Effector memory CD8-positive, alpha-beta T cell (primary cell): Measurements from ENCODE around the gene UBE2I.

Source experiments
- ATAC-seq: fragments of 150-1000 bp; cut with Tn5 transposase; replicated peaks from 2 replicates; pipeline ENCODE4 v1.10.0; 2021; ENCODE audit warnings: mild to moderate bottlenecking, moderate library complexity
- DNase-seq, 3 experiments: peaks; one replicate each; pipeline ENCODE4 v3.0.0; 2021
- H3K27ac Mint-ChIP-seq, 2 donors: one replicate each; pipeline ENCODE4 v1.8.0; 2022; ENCODE audit warnings: mild to moderate bottlenecking in 2 of 2, mixed read lengths in 2 of 2, moderate library complexity in 2 of 2
- H3K27me3 Mint-ChIP-seq, 2 donors: one replicate each; pipeline ENCODE4 v1.8.0; 2022; ENCODE audit warnings: mixed read lengths in 2 of 2
- H3K36me3 Mint-ChIP-seq: one replicate; pipeline ENCODE4 v1.8.0; 2022; ENCODE audit warnings: mild to moderate bottlenecking, moderate library complexity, mixed read lengths; ENCODE audit not compliant: insufficient read depth
- H3K4me1 Mint-ChIP-seq, 2 donors: one replicate each; pipeline ENCODE4 v1.8.0; 2022; ENCODE audit warnings: low read depth in 2 of 2, mixed read lengths in 2 of 2
- H3K4me3 Mint-ChIP-seq, 2 donors: one replicate each; pipeline ENCODE4 v1.8.0; 2022; ENCODE audit warnings: mild to moderate bottlenecking in 2 of 2, mixed read lengths in 2 of 2, moderate library complexity in 2 of 2
- H3K9me3 Mint-ChIP-seq, 2 donors: one replicate each; pipeline ENCODE4 v1.8.0; 2022; ENCODE audit warnings: mixed read lengths in 2 of 2

Gene UBE2I

DNA sequence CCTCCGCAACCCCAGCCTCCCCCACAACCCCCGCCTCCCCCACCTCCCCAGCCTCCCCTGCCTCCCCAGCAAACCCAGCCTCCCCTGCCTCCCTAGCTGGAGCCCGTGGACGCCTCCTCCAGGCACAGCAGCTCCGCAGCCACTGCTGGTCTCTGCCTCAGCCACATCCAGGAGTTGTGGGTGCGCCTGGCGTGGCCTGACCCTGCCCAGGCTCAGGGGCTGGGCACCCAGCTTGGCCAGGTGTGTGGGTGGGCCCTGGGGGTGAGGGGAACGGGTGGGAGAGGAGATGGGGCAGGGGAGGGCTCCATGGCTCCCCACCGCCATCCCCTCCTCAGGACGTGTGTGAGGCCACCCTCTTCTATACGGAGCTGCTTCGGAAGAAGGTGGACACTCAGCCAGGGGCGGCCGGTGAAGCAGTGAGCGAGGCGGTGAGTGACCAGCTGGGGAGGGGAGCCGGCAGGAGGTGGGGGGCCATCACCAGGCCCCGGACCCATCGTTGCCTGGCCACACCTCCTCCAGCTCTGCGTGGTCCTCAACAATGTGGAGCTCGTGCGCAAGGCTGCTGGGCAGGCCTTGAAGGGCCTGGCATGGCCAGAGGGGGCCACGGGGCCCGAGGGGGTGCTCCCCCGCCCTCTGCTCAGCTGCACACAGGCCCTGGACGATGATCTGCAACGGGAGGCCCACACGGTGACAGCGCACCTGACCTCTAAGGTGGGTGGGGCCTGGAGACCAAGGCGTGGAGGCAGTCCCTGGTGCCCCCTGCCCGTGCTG is 36.4 kb downstream of the UBE2I start:
- ATAC-seq = no peak
- Mint-ChIP-seq H3K36me3 (peaks cover 29% of the 10 kb centered on the region), H3K27me3 (no peaks in the 10 kb centered on the region), H3K4me3 (no peak overlapping the region), H3K9me3 (no peaks in the 10 kb centered on the region), H3K27ac (no peak overlapping the region), H3K4me1 (peaks cover 22 to 23% of the 10 kb centered on the region in 2 donors)
- DNase-seq = no peak

DNA sequence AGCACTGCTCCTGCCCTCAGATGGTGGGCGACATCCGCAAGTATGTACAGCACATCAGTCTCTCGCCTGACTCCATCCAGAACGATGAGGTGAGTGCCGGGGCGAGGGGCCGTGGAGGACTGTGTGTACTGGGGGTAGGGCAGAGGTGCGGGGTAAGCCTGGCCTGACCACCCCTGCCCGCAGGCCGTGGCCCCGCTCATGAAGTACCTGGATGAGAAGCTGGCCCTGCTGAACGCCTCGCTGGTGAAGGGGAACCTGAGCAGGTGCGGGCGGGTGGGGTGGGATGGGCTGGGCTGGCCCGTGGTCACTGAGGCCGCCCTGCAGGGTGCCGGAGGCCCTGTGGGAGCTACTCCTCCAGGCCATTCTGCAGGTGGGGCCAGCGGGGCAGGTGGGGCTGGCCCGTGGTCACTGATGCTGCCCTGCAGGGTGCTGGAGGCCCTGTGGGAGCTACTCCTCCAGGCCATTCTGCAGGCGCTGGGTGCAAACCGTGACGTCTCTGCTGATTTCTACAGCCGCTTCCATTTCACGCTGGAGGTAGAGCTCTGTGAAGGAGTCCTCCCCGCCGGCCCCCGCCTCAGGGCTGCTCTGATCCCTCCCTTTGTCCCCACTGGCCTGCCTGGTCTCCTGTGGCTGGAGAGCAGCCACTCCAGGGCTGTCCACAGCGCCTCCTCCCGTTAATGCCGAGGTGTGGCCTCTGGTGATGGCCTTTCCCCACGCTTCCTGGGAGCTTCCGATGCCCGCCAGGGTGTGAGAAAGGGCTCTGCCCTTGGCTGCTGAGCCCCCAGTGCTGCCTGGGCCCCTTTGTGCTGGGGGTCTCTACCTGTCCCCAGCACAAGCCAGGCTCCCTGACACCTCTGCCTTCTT is 37.2 kb downstream of the UBE2I start:
- ATAC-seq (no peak), DNase-seq (no peak)
- H3K4me1 Mint-ChIP-seq = peaks cover 22 to 25% of the 10 kb centered on the region in 2 donors
- H3K4me3 Mint-ChIP-seq = no peak overlapping the region
- no peaks in the 10 kb centered on the region for H3K9me3 Mint-ChIP-seq
- H3K27ac Mint-ChIP-seq = no peak overlapping the region
- H3K36me3 Mint-ChIP-seq = peaks cover 37% of the 10 kb centered on the region
- no peaks in the 10 kb centered on the region for H3K27me3 Mint-ChIP-seq

DNA sequence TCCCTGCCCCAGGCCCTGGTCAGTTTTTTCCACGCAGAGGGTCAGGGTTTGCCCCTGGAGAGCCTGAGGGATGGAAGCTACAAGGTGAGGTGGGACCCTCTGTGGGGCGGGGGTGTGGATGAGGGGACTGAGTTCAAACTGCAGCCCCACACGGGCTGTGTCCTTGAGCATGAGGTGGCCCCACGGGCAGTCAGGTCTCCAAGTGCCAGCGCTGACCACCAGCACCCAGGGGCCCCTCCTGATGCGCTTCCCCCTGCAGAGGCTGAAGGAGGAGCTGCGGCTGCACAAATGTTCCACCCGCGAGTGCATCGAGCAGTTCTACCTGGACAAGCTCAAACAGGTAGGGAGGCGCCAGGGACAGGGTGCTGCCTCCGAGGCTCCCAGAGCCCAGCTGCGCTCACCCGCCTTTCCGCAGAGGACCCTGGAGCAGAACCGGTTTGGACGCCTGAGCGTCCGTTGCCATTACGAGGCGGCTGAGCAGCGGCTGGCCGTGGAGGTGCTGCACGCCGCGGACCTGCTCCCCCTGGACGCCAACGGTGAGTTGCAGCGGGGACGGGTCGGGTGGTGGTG is 37.9 kb downstream of the UBE2I start:
- Mint-ChIP-seq H3K36me3 (peaks cover 45% of the 10 kb centered on the region), H3K9me3 (no peaks in the 10 kb centered on the region), H3K27me3 (no peaks in the 10 kb centered on the region), H3K4me1 (peaks cover 23 to 26% of the 10 kb centered on the region in 2 donors), H3K4me3 (no peak overlapping the region), H3K27ac (no peak overlapping the region)
- no peak for ATAC-seq
- DNase-seq = no peak

DNA sequence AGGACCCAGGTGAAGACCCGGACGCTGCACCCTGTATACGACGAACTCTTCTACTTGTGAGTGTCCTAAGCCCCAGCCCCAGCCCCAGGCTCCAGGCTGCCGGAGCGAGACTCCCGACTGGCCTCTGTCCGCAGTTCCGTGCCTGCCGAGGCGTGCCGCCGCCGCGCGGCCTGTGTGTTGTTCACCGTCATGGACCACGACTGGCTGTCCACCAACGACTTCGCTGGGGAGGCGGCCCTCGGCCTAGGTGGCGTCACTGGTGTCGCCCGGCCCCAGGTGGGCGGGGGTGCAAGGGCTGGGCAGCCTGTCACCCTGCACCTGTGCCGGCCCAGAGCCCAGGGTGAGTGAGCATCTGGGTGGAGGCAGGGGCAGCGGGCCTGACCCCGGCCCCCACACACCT is 38.5 kb downstream of the UBE2I start:
- no peak for ATAC-seq
- Mint-ChIP-seq H3K9me3 (no peaks in the 10 kb centered on the region), H3K27me3 (no peaks in the 10 kb centered on the region), H3K36me3 (peaks cover 50% of the 10 kb centered on the region), H3K4me3 (no peak overlapping the region), H3K4me1 (peaks cover 23 to 24% of the 10 kb centered on the region in 2 donors), H3K27ac (no peak overlapping the region)
- DNase-seq = no peak

DNA sequence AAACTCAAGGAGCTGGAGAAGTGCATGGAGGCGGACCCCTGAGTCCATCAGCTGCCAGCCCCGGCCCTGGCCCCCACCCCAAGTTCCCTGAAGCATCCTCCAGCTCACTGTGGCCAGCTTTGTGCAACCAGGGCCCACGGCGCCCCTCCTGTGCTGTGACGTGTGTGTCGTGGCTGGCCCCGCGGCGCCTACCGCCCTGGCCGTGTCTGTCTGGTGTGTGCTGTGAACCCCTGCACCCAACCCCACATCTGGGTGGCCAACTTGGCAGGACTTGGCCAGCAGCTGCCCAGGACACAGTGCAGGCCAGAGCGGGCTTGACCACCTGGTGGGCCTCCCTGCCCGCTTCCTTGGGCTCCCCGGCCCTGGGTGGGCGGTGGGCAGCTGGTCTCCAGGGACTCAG is 39.0 kb downstream of the UBE2I start:
- no peak overlapping the region for H3K27ac Mint-ChIP-seq
- H3K9me3 Mint-ChIP-seq = no peaks in the 10 kb centered on the region
- no peaks in the 10 kb centered on the region for H3K27me3 Mint-ChIP-seq
- ATAC-seq = no peak
- peaks cover 23% of the 10 kb centered on the region in 2 donors for H3K4me1 Mint-ChIP-seq
- no peak for DNase-seq
- H3K36me3 Mint-ChIP-seq = peaks cover 55% of the 10 kb centered on the region
- H3K4me3 Mint-ChIP-seq = no peak overlapping the region

DNA sequence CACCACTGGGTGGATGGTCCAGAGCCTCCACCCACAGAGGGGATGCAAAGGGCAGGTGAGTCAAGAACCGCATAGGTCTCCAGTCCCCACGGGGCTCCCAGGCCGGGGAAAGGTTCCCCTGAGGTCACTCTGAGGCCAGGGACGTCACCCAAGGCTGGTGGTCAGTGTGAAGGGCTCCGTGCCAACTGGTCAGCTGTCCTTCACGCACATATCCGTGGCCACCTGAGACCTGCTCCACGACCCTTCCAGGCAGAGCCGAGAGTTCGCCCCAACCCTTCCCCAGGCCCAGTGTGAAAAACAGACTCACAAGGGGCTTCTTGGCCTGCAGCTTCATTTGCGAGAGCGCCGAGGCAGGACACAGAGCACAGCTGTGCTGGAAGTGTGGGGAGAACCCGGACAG is 39.5 kb downstream of the UBE2I start:
- DNase-seq (no peak), ATAC-seq (no peak)
- H3K4me1 Mint-ChIP-seq = peaks cover 21 to 28% of the 10 kb centered on the region in 2 donors
- H3K27me3 Mint-ChIP-seq = no peaks in the 10 kb centered on the region
- H3K36me3 Mint-ChIP-seq = peaks cover 57% of the 10 kb centered on the region
- H3K27ac Mint-ChIP-seq = no peak overlapping the region
- H3K9me3 Mint-ChIP-seq = no peaks in the 10 kb centered on the region
- no peak overlapping the region for H3K4me3 Mint-ChIP-seq

DNA sequence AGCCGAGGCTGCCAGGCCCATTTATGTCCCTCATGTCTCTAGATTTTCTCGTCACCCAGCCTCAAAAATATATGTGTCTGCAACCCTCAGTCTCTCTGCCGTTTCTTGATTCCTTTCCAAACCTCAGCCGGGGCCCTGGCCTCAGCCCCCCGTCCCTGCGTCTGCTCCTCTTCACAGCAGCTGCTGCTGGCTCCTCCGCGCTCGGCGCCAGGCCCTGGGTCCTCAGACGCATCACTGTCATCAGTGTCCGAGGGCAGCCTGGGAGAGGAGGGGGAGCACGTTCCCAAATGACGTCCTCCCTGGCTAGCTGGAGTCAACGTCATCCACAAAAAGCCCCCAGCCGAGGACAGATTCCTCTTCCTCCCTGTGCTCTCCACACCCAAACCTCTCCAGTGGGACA is 39.9 kb downstream of the UBE2I start:
- H3K9me3 Mint-ChIP-seq = no peaks in the 10 kb centered on the region
- H3K36me3 Mint-ChIP-seq = peaks cover 57% of the 10 kb centered on the region
- peak overlapping the region in 1 of 2 donors; percentile 82 for H3K4me3 Mint-ChIP-seq
- ATAC-seq (no peak), DNase-seq (no peak)
- H3K27me3 Mint-ChIP-seq = no peaks in the 10 kb centered on the region
- no peak overlapping the region for H3K27ac Mint-ChIP-seq
- peaks cover 21 to 29% of the 10 kb centered on the region in 2 donors for H3K4me1 Mint-ChIP-seq

DNA sequence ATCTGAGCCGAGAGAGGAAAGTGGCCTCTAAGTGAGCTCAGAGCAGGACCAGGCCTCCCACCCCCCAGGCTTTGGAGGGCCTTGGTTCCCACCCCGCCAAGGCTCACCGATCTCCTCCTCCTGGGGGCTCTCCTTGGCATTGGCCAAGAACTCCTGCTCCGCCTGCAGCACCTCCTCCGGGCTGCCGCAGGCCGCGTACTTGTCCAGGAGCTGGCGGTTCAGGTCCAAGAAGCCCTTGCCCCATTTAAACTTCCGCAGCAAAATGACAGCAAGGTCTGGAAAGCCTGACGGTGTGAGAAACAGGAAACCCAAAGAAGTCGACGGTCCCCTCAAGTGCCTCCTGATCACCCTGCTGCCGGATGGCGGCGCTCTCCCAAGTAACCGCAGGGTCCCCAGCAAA is 40.5 kb downstream of the UBE2I start:
- H3K36me3 Mint-ChIP-seq = peaks cover 54% of the 10 kb centered on the region
- peaks cover 21 to 32% of the 10 kb centered on the region in 2 donors for H3K4me1 Mint-ChIP-seq
- DNase-seq = no peak
- ATAC-seq = no peak
- H3K9me3 Mint-ChIP-seq = no peaks in the 10 kb centered on the region
- H3K27ac Mint-ChIP-seq = peak overlapping the region in 1 of 2 donors; percentile 89
- H3K27me3 Mint-ChIP-seq = no peaks in the 10 kb centered on the region
- peak overlapping the region; percentile 81 to 82 for H3K4me3 Mint-ChIP-seq

DNA sequence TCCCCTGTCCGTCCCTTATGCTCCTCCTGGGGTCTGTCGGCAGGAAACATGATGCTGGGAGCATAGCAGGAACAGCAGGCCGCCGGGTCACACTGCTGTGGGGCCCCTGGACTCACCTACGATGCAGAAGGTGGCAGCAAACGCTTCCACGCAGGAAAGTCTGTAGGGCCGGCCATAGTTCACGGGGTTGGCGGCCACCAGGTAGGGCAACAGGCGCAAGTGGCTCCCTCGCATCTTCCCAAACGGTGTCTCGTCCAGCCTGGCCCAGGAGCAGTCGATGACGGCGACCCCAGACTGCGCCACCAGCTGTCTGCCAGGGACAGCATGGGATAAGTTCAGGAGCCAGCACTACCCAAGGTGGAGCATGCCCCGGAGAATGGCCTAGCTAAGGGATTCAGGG is 41.3 kb downstream of the UBE2I start:
- ATAC-seq (no peak), DNase-seq (no peak)
- Mint-ChIP-seq H3K36me3 (peaks cover 54% of the 10 kb centered on the region), H3K27ac (peak overlapping the region; percentile 19 to 89), H3K27me3 (no peaks in the 10 kb centered on the region), H3K4me1 (peaks cover 26 to 37% of the 10 kb centered on the region in 2 donors), H3K9me3 (no peaks in the 10 kb centered on the region), H3K4me3 (peak overlapping the region; percentile 81 to 82)

DNA sequence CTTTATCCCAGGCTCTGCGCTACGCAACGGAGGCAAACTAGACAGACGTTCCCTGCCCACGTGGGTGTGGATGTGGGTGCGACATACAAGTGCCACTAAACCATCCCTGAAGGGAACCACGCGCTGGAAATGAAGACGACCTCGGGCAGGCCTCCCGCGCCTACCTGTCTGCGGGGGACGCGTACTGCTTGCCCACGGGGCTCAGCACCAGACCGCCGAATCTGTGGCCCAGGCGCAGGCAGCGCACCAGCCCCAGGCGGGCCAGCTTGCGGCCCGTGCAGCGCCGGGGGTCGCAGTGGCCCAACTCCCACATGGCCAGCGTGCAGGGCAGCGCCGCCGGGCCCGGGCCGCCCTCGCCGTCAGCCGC is 41.8 kb downstream of the UBE2I start:
- ATAC-seq = peak; percentile 24
- peaks cover 54% of the 10 kb centered on the region for H3K36me3 Mint-ChIP-seq
- no peaks in the 10 kb centered on the region for H3K27me3 Mint-ChIP-seq
- peak overlapping the region; percentile 19 to 89 for H3K27ac Mint-ChIP-seq
- DNase-seq = no peak
- H3K9me3 Mint-ChIP-seq = no peaks in the 10 kb centered on the region
- H3K4me3 Mint-ChIP-seq = peak overlapping the region; percentile 81 to 82
- H3K4me1 Mint-ChIP-seq = peaks cover 28 to 37% of the 10 kb centered on the region in 2 donors

DNA sequence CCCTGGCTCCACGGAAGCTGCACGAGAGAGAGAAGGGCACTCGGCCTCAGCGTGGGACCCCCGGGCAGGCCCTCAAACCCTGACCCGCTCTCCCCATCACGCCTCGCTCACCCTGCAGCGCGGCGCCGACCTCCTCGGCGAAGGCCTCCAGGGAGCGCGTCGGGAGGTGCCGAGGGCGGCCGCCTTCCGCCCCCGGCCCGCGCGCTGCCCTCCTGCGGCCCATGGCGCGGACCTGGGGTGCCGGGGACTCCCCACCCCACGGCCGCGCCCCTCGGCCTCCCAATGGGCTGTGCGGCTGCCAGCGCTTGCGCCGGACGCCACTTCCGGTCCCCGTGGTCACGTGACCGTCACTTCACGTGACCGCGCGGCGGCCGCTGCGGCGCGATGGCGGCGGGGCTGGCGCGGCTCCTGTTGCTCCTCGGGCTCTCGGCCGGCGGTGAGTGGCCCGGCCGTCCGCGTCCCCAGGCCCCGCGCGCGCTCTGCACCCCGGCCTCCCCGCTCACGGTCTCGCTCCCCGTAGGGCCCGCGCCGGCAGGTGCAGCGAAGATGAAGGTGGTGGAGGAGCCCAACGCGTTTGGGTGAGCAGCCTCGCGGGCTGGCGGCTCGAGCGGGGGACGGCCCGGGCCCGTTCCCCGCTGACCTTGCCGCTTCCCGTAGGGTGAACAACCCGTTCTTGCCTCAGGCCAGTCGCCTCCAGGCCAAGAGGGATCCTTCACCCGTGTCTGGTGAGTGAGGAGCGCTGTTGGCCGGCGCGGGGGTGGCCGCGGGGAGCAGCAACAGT is 42.3 kb downstream of the UBE2I start, which contains the start of the genes GNPTG and TSR3:
Gene GNPTG (plus strand): TSS at position 350 of the 781 bp plus-strand sequence. CDS start 35 bp downstream, at position 385.
Gene TSR3 (minus strand): TSS at position 297 of the 781 bp plus-strand sequence. CDS start 74 bp downstream, at position 223.
- Mint-ChIP-seq H3K36me3 (peaks cover 54% of the 10 kb centered on the region), H3K27ac (peak within 1 kb of the TSS; percentile 85 to 89), H3K9me3 (no peaks in the 10 kb centered on the region), H3K4me1 (peaks cover 31 to 37% of the 10 kb centered on the region in 2 donors), H3K27me3 (no peaks in the 10 kb centered on the region), H3K4me3 (peak within 1 kb of the TSS; percentile 81 to 82)
- DNase-seq (peak; percentile 76 to 87 (median 83)), ATAC-seq (peak; percentile 91)

DNA sequence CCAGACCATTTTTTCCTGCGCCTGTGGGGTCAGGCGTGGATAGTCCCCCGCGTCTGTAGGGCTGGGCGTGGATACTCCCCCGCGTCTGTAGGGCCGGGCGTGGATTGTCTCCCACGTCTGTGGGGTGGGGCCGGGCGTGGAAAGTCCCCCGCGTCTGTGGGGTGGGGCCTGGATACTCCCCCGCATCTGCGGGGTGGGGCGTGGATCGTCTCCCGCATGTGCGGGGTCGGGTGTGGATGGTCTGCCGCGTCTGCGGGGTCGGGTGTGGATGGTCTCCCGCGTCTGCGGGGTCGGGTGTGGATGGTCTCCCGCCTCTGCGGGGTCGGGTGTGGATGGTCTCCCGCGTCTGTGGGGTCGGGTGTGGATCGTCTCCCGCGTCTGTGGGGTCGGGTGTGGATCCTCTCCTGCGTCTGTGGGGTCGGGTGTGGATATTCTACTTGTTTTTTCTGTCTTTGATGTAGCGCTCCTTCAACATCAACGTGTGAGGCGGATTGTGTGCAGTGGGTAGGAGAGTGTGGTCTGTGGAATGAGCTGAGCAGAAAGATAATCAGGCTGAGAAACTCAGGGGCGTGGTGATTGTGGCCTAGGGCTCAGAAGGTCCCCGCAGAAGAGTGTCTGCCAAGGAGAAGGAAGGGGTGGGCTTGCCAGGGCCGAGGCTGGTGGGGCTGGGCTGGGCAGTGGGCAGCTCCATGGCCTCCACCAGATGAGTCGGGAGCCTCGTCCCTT is 45.5 kb downstream of the UBE2I start:
- peaks cover 47% of the 10 kb centered on the region for H3K36me3 Mint-ChIP-seq
- H3K4me3 Mint-ChIP-seq = peak overlapping the region in 1 of 2 donors; percentile 25
- ATAC-seq (no peak), DNase-seq (no peak)
- H3K9me3 Mint-ChIP-seq = no peaks in the 10 kb centered on the region
- H3K4me1 Mint-ChIP-seq = peaks cover 34 to 36% of the 10 kb centered on the region in 2 donors
- peak overlapping the region; percentile 34 to 44 for H3K27ac Mint-ChIP-seq
- no peaks in the 10 kb centered on the region for H3K27me3 Mint-ChIP-seq
